IPS DF 6.9 (cell line): ENCODE data around the gene FBLN2.

ENCODE experiments used
- DNase-seq: peaks from one replicate; pipeline ENCODE4 v3.0.0-alpha.2; 2013; ENCODE audit warnings: low read depth, low spot score
- H3K27ac ChIP-seq: one replicate; pipeline ENCODE4 v1.5.1; 2013; ENCODE audit warnings: low read length, control low read depth
- H3K27me3 ChIP-seq: 2 replicates; pipeline ENCODE4 v1.6.1; 2013; ENCODE audit warnings: mild to moderate bottlenecking, low read length; ENCODE audit not compliant: control insufficient read depth, insufficient read depth
- H3K36me3 ChIP-seq: 2 replicates; pipeline ENCODE4 v1.6.1; 2013; ENCODE audit warnings: low read length; ENCODE audit not compliant: control insufficient read depth, insufficient read depth
- H3K4me1 ChIP-seq: 2 replicates; pipeline ENCODE4 v1.6.1; 2013; ENCODE audit warnings: low read length; ENCODE audit not compliant: control insufficient read depth, insufficient read depth
- H3K4me3 ChIP-seq: 2 replicates; pipeline ENCODE4 v1.5.1; 2013; ENCODE audit warnings: mild to moderate bottlenecking, low read length
- H3K9me3 ChIP-seq: 2 replicates; pipeline ENCODE4 v1.6.1; 2013; ENCODE audit warnings: low read length, inconsistent platforms; ENCODE audit not compliant: control insufficient read depth, insufficient read depth
- WGBS: extraction: QIAGEN DNeasy Blood & Tissue Kit; methylation state at CpG from one replicate; pipeline ENCODE4 v1.1.7; 2013; ENCODE audit warnings: mixed read lengths, missing lambda C conversion rate; ENCODE audit not compliant: insufficient read length, insufficient coverage; 5-methylcytosine and 5-hydroxymethylcytosine counted together

Gene FBLN2

GRCh38 chr3:13607821-13608597, 59.1 kb downstream of the FBLN2 start:
- Histone ChIP-seq H3K4me3 (no peak overlapping the region), H3K36me3 (no peaks in the 10 kb centered on the region), H3K9me3 (no peaks in the 10 kb centered on the region), H3K27ac (no peak overlapping the region), H3K27me3 (no peaks in the 10 kb centered on the region), H3K4me1 (no peaks in the 10 kb centered on the region)
- DNase-seq, result no peak
- no CpG with 5 or more reads among the region's 14 CpGs for WGBS

- DNase-seq, result no peak
- no peaks in the 10 kb centered on the region for H3K27me3 ChIP-seq
- no peak overlapping the region for H3K4me3 ChIP-seq
- H3K4me1 ChIP-seq, result no peaks in the 10 kb centered on the region
- H3K9me3 ChIP-seq, result no peaks in the 10 kb centered on the region
- WGBS, result no CpG with 5 or more reads among the region's 20 CpGs
- H3K36me3 ChIP-seq, result no peaks in the 10 kb centered on the region
- no peak overlapping the region for H3K27ac ChIP-seq
Measured at GRCh38 chr3:13608969-13609725, 60.2 kb downstream of the FBLN2 start.

GRCh38 chr3:13610006-13610570, 61.2 kb downstream of the FBLN2 start:
- H3K9me3 ChIP-seq, result no peaks in the 10 kb centered on the region
- H3K27me3 ChIP-seq, result no peaks in the 10 kb centered on the region
- no peaks in the 10 kb centered on the region for H3K4me1 ChIP-seq
- no peak overlapping the region for H3K27ac ChIP-seq
- WGBS, result no CpG with 5 or more reads among the region's 7 CpGs
- no peak for DNase-seq
- H3K36me3 ChIP-seq, result no peaks in the 10 kb centered on the region
- H3K4me3 ChIP-seq, result no peak overlapping the region

- H3K9me3 ChIP-seq, result no peaks in the 10 kb centered on the region
- DNase-seq, result no peak
- no peak overlapping the region for H3K27ac ChIP-seq
- H3K4me1 ChIP-seq, result no peaks in the 10 kb centered on the region
- WGBS, result no CpG with 5 or more reads among the region's 6 CpGs
- no peaks in the 10 kb centered on the region for H3K36me3 ChIP-seq
- no peaks in the 10 kb centered on the region for H3K27me3 ChIP-seq
- H3K4me3 ChIP-seq, result no peak overlapping the region
Measured at GRCh38 chr3:13611221-13611620, 62.3 kb downstream of the FBLN2 start.

GRCh38 chr3:13612829-13613228, 63.9 kb downstream of the FBLN2 start:
- H3K27ac ChIP-seq, result no peak overlapping the region
- H3K9me3 ChIP-seq, result no peaks in the 10 kb centered on the region
- no peaks in the 10 kb centered on the region for H3K4me1 ChIP-seq
- no peak for DNase-seq
- H3K4me3 ChIP-seq, result no peak overlapping the region
- H3K36me3 ChIP-seq, result no peaks in the 10 kb centered on the region
- WGBS, result no CpG with 5 or more reads among the region's 3 CpGs
- H3K27me3 ChIP-seq, result no peaks in the 10 kb centered on the region

GRCh38 chr3:13613343-13614190, 64.6 kb downstream of the FBLN2 start:
- Histone ChIP-seq H3K9me3 (no peaks in the 10 kb centered on the region), H3K36me3 (no peaks in the 10 kb centered on the region), H3K27ac (no peak overlapping the region), H3K27me3 (no peaks in the 10 kb centered on the region), H3K4me3 (no peak overlapping the region), H3K4me1 (no peaks in the 10 kb centered on the region)
- no CpG with 5 or more reads among the region's 14 CpGs for WGBS
- DNase-seq, result no peak

GRCh38 chr3:13614607-13615006, 65.7 kb downstream of the FBLN2 start:
- WGBS, result no CpG with 5 or more reads among the region's 2 CpGs
- no peak for DNase-seq
- Histone ChIP-seq H3K27ac (no peak overlapping the region), H3K4me1 (no peaks in the 10 kb centered on the region), H3K9me3 (no peaks in the 10 kb centered on the region), H3K27me3 (no peaks in the 10 kb centered on the region), H3K4me3 (no peak overlapping the region), H3K36me3 (no peaks in the 10 kb centered on the region)

GRCh38 chr3:13615019-13615528, 66.1 kb downstream of the FBLN2 start:
- H3K4me3 ChIP-seq, result no peak overlapping the region
- DNase-seq, result no peak
- WGBS, result no CpG with 5 or more reads among the region's 4 CpGs

GRCh38 chr3:13616359-13616758, 67.4 kb downstream of the FBLN2 start:
- Histone ChIP-seq H3K4me3 (no peak overlapping the region), H3K36me3 (no peaks in the 10 kb centered on the region), H3K4me1 (no peaks in the 10 kb centered on the region), H3K9me3 (no peaks in the 10 kb centered on the region), H3K27me3 (no peaks in the 10 kb centered on the region), H3K27ac (no peak overlapping the region)
- no peak for DNase-seq
- no CpG with 5 or more reads among the region's 7 CpGs for WGBS

More at GRCh38 chr3:13615019-13615528, 66.1 kb downstream of the FBLN2 start:
- no peaks in the 10 kb centered on the region for H3K4me1 ChIP-seq
- no peaks in the 10 kb centered on the region for H3K9me3 ChIP-seq
- H3K27me3 ChIP-seq, result no peaks in the 10 kb centered on the region
- no peak overlapping the region for H3K27ac ChIP-seq
- H3K36me3 ChIP-seq, result no peaks in the 10 kb centered on the region
